Tracheal epithelial cell (primary cell): ENCODE results near the gene GORAB. TPM values are rescaled to one million over a fixed set of nuclear protein-coding genes. Genes with fewer than 3 reads are reported as not detected.

Experiments
- total RNA-seq: library from RNA; depleted of rRNA; stranded (reverse); fragments of >200 nt; gene quantifications from 2 replicates; pipeline ENCODE4 v1.2.1, GENCODE V29; 2014

Gene GORAB, protein sequence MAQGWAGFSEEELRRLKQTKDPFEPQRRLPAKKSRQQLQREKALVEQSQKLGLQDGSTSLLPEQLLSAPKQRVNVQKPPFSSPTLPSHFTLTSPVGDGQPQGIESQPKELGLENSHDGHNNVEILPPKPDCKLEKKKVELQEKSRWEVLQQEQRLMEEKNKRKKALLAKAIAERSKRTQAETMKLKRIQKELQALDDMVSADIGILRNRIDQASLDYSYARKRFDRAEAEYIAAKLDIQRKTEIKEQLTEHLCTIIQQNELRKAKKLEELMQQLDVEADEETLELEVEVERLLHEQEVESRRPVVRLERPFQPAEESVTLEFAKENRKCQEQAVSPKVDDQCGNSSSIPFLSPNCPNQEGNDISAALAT
- total RNA-seq: 4.0 and 6.5 TPM in 2 replicates

DNA sequence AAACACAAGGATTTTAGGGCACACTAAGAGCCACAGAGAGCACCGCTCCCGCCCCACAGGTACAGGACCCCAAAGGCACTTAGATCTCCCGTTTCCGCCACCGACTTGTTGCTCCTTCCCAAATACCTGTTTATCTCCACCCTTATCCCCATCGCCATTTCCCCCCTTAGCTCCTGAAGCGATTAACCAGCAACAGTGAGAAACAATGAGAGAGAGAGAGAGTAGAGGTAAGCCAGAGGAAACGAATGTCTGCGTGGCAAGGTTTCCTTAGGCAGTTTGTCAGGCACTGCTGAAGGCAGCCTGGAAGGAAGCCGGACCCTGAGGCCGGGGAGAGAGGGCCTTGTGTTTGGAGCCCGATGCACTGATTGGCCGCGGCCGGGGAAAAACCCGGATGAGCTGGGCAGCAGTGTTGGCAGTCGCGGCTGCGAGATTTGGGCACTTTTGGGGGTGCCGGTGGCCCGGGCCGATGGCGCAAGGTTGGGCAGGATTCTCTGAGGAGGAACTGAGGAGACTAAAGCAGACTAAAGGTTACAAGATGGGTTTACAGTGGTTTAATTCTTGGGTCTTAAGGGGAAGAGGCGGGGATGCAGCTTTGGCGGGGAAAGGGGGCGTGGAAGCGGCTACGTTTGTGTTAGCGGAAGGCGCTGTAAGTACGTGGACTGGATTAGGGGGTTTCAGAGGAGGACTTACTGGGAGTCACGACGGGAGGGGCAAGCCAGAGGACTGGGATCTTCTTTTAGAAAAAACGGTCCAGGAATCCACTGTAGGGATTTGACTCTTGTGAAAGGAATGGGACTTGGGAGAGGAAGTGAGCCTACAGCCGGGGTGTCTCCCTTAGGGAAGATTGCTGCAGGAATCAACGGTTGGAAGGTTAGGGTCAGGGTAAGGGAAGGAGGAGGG lies at the start of gene GORAB:
Gene GORAB, plus strand, starts transcription at position 409 of the 900 bp plus-strand sequence. Its CDS starts 58 bp downstream, at position 467.

Other genes with a start within 250 kb of the GORAB start
- gene PRRX1, start 132.0 kb downstream of the GORAB start, total RNA-seq: not detected in 2 replicates